Coronary artery (tissue), 2 donors: ENCODE measurements around the gene PHETA1.

Source experiments
- DNase-seq: peaks from one replicate; pipeline ENCODE4 v3.0.0-alpha.2; 2017; ENCODE audit warnings: low spot score
- H3K27ac ChIP-seq, 2 donors: fragments of 200-600 bp; sonication (generic); one replicate each; pipeline ENCODE4 v1.5.1; 2016 to 2019
- H3K4me3 ChIP-seq: fragments of 200-600 bp; sonication (generic); 2 replicates; pipeline ENCODE4 v1.5.1; 2016; ENCODE audit warnings: mild to moderate bottlenecking, moderate library complexity
- CTCF ChIP-seq: fragments of 200-600 bp; sonication (generic); IDR thresholded peaks from one replicate; pipeline ENCODE4 v1.5.1; 2019; ENCODE audit warnings: antibody characterized with exemption

PHETA1 gene

GRCh38 chr12:111368788-111369495, at the start of gene PHETA1:
TSS of gene PHETA1 (minus strand) at chr12:111369095. CDS start at chr12:111363427, 5,668 bp downstream.
- no peak for TF ChIP-seq CTCF
- Histone ChIP-seq H3K4me3 (peak within 1 kb of the TSS; percentile 100), H3K27ac (peak within 1 kb of the TSS; percentile 44 to 76)
- DNase-seq, result peak; percentile 94

GRCh38 chr12:111418594-111418880, 49.6 kb upstream of the PHETA1 start:
- TF ChIP-seq CTCF, result no peak
- DNase-seq, result no peak
- Histone ChIP-seq H3K27ac (no peak overlapping the region), H3K4me3 (no peak overlapping the region)

- Histone ChIP-seq H3K27ac (no peak overlapping the region), H3K4me3 (no peak overlapping the region)
- no peak for TF ChIP-seq CTCF
- DNase-seq, result no peak
Observed at GRCh38 chr12:111417784-111418593, 49.1 kb upstream of the PHETA1 start.

GRCh38 chr12:111417290-111417689, 48.4 kb upstream of the PHETA1 start:
- TF ChIP-seq CTCF, result no peak
- no peak overlapping the region for H3K27ac ChIP-seq
- no peak for DNase-seq
- H3K4me3 ChIP-seq, result no peak overlapping the region

- H3K27ac ChIP-seq, result no peak overlapping the region
- no peak for DNase-seq
- TF ChIP-seq CTCF, result no peak
Observed at GRCh38 chr12:111414711-111415252, 45.9 kb upstream of the PHETA1 start.

GRCh38 chr12:111413442-111414086, 44.7 kb upstream of the PHETA1 start:
- no peak for DNase-seq
- H3K4me3 ChIP-seq, result no peak overlapping the region
- no peak for TF ChIP-seq CTCF
- H3K27ac ChIP-seq, result peak overlapping the region in 1 of 2 donors; percentile 24

More at GRCh38 chr12:111414711-111415252, 45.9 kb upstream of the PHETA1 start:
- H3K4me3 ChIP-seq, result no peak overlapping the region
